ENCODE data around the gene SAMD4B.

GRCh38 chr19:39307822-39308530 lies 34.2 kb upstream of the SAMD4B start:
- TF ChIP-seq CTCF (IDR thresholded peaks at IDR 0.05 in 2 of 3, conservative IDR thresholded peaks at IDR 0.05 in 1 of 3; ENCODE audit: control insufficient read depth in 2 of 3, extremely low read depth in 1 of 3, insufficient read depth in 1 of 3, low read depth in 3 of 3, low read length in 3 of 3) (no peak), FOS (IDR thresholded peaks at IDR 0.05; ENCODE audit: borderline replicate concordance, extremely low read depth, insufficient read length) (no peak), ATF3 (IDR thresholded peaks at IDR 0.05; ENCODE audit: borderline replicate concordance, extremely low read depth, low read depth, low read length) (no peak)
